IMR-90 (cell line): ENCODE results near the gene NEK4. TPM values are rescaled to one million over a fixed set of nuclear protein-coding genes. Genes with fewer than 3 reads are reported as not detected.

Source experiments
- ATAC-seq: fragments of 200-7000 bp; cut with Tn5 transposase; 2 replicates; pipeline ENCODE4 v1.9.1; 2020; ENCODE audit warnings: low read depth, mild to moderate bottlenecking, moderate library complexity
- BruUV-seq: library from RNA; stranded (reverse); fragments of 400-500 nt; replicated peaks from 2 replicates; lab custom pipeline; 2021; lab: Mats Ljungman, UMichigan
- CTCF ChIA-PET: fragments of 300-600 bp; formaldehyde crosslinking; extraction: SDS; loops from one replicate; lab custom pipeline; 2021; ENCODE audit warnings: antibody characterized with exemption; lab: Yijun Ruan, JAX
- POLR2A ChIA-PET: fragments of 300-600 bp; sonication (Branson Sonifier 250); formaldehyde crosslinking; loops from one replicate; lab custom pipeline; 2022; ENCODE audit warnings: antibody characterized with exemption; ENCODE audit not compliant: unreplicated experiment; lab: Charles Lee
- DNase-seq: peaks from one replicate; pipeline ENCODE4 v3.0.0; 2013
- H2AFZ ChIP-seq: replicated peaks from 2 replicates; pipeline ENCODE3; 2013; ENCODE audit warnings: low read length, mild to moderate bottlenecking; ENCODE audit not compliant: poor library complexity
- H2AK5ac ChIP-seq: 2 replicates; pipeline ENCODE4 v1.6.1; 2013; ENCODE audit warnings: low read depth, low read length, inconsistent platforms
- H2AK9ac ChIP-seq: replicated peaks from 2 replicates; pipeline ENCODE3; 2013; ENCODE audit warnings: mild to moderate bottlenecking, low read depth, low read length, moderate library complexity; ENCODE audit not compliant: poor library complexity
- H2BK120ac ChIP-seq: 2 replicates; pipeline ENCODE4 v1.6.1; 2013; ENCODE audit warnings: low read depth, low read length, inconsistent platforms
- H2BK15ac ChIP-seq: 3 replicates; pipeline ENCODE4 v1.6.1; 2013; ENCODE audit warnings: low read depth, low read length, inconsistent platforms
- H2BK20ac ChIP-seq: 2 replicates; pipeline ENCODE4 v1.6.1; 2013; ENCODE audit warnings: low read depth, mild to moderate bottlenecking, inconsistent platforms, low read length, moderate library complexity
- H2BK5ac ChIP-seq: 2 replicates; pipeline ENCODE4 v1.6.1; 2013; ENCODE audit warnings: mild to moderate bottlenecking, low read depth, low read length, inconsistent platforms; ENCODE audit not compliant: poor library complexity, severe bottlenecking
- H3K14ac ChIP-seq: replicated peaks from 2 replicates; pipeline ENCODE4 v1.6.1; 2013; ENCODE audit warnings: low read depth, low read length, inconsistent platforms
- H3K18ac ChIP-seq: 2 replicates; pipeline ENCODE4 v1.6.1; 2013; ENCODE audit warnings: low read depth, low read length, control low read depth
- H3K23ac ChIP-seq: 2 replicates; pipeline ENCODE4 v1.6.1; 2013; ENCODE audit warnings: low read depth, low read length, inconsistent platforms
- H3K27ac ChIP-seq: 2 replicates; pipeline ENCODE4 v1.5.1; 2013; ENCODE audit warnings: mild to moderate bottlenecking, control low read depth, low read length; ENCODE audit not compliant: insufficient read depth
- H3K27me3 ChIP-seq: 2 replicates; pipeline ENCODE4 v1.6.1; 2013; ENCODE audit warnings: low read length; ENCODE audit not compliant: control insufficient read depth, insufficient read depth
- H3K36me3 ChIP-seq: 2 replicates; pipeline ENCODE4 v1.6.1; 2013; ENCODE audit warnings: low read length, mixed read lengths; ENCODE audit not compliant: control insufficient read depth, insufficient read depth
- H3K4ac ChIP-seq: 2 replicates; pipeline ENCODE4 v1.6.1; 2013; ENCODE audit warnings: low read depth, low read length, inconsistent platforms
- H3K4me1 ChIP-seq: 2 replicates; pipeline ENCODE4 v1.6.1; 2013; ENCODE audit warnings: low read length, mixed read lengths; ENCODE audit not compliant: control insufficient read depth, insufficient read depth
- H3K4me2 ChIP-seq: 2 replicates; pipeline ENCODE4 v1.6.1; 2013; ENCODE audit warnings: low read depth, mild to moderate bottlenecking, control low read depth, low read length, moderate library complexity
- H3K4me3 ChIP-seq: 2 replicates; pipeline ENCODE4 v1.5.1; 2013; ENCODE audit warnings: low read depth, mild to moderate bottlenecking, control low read depth, low read length, moderate library complexity; ENCODE audit not compliant: insufficient read depth
- H3K56ac ChIP-seq: 2 replicates; pipeline ENCODE4 v1.6.1; 2013; ENCODE audit warnings: low read length, inconsistent platforms; ENCODE audit not compliant: insufficient read depth; ENCODE audit errors: extremely low read depth
- H3K79me1 ChIP-seq, 2 experiments: 2 replicates each; pipeline ENCODE4 v1.6.1; 2013; ENCODE audit warnings: low read length in 2 of 2, inconsistent platforms in 1 of 2, low read depth in 1 of 2
- H3K9ac ChIP-seq: 2 replicates; pipeline ENCODE4 v1.6.1; 2013; ENCODE audit warnings: low read depth, low read length, control low read depth
- H3K9me1 ChIP-seq: 2 replicates; pipeline ENCODE4 v1.6.1; 2013; ENCODE audit warnings: low read length, inconsistent platforms; ENCODE audit not compliant: insufficient read depth
- H3K9me3 ChIP-seq: 2 replicates; pipeline ENCODE4 v1.6.1; 2013; ENCODE audit warnings: low read length; ENCODE audit not compliant: control insufficient read depth, insufficient read depth
- H4K20me1 ChIP-seq: 2 replicates; pipeline ENCODE4 v1.6.1; 2013; ENCODE audit warnings: low read length, inconsistent platforms; ENCODE audit not compliant: insufficient read depth
- H4K5ac ChIP-seq: 2 replicates; pipeline ENCODE4 v1.6.1; 2013; ENCODE audit warnings: mild to moderate bottlenecking, low read depth, low read length, control low read depth
- H4K8ac ChIP-seq, 2 experiments: 2 replicates each; pipeline ENCODE4 v1.6.1; 2013; ENCODE audit warnings: low read depth in 2 of 2, low read length in 2 of 2, control low read depth in 1 of 2, inconsistent platforms in 1 of 2
- H4K91ac ChIP-seq: 2 replicates; pipeline ENCODE4 v1.6.1; 2013; ENCODE audit warnings: low read depth, low read length, inconsistent platforms; ENCODE audit not compliant: insufficient read depth
- BHLHE40 ChIP-seq: fragments of 150-350 bp; IDR thresholded peaks from 2 replicates; pipeline ENCODE4 v1.6.1; 2016; ENCODE audit warnings: mild to moderate bottlenecking, low read depth, low read length
- CHD1 ChIP-seq: IDR thresholded peaks from 2 replicates; pipeline ENCODE4 v1.6.1; 2012; ENCODE audit warnings: low read depth, low read length, improper control_type of control experiment
- MAFK ChIP-seq: IDR thresholded peaks from 2 replicates; pipeline ENCODE4 v1.6.1; 2012; ENCODE audit warnings: low read depth, low read length, improper control_type of control experiment
- POLR2A ChIP-seq: IDR thresholded peaks from 2 replicates; pipeline ENCODE4 v1.6.1; 2012; ENCODE audit warnings: mild to moderate bottlenecking, low read depth, low read length
- SMC3 ChIP-seq: fragments of 150-350 bp; IDR thresholded peaks from 2 replicates; pipeline ENCODE4 v1.6.1; 2016; ENCODE audit warnings: low read depth, mild to moderate bottlenecking, antibody characterized with exemption, low read length, moderate library complexity
- WGBS, 2 experiments: methylation state at CpG; one replicate each; pipeline versions ENCODE4 v1.1.5 to v1.1.7; 2013; ENCODE audit warnings: missing lambda C conversion rate in 2 of 2; ENCODE audit not compliant: insufficient read length in 1 of 2; ENCODE audit errors: extremely low coverage in 2 of 2; 5-methylcytosine and 5-hydroxymethylcytosine counted together
- dilution Hi-C: fragments of 300-500 bp; cut with HindIII; formaldehyde crosslinking; loops from one replicate; pipeline ENCODE4 v1.14.3; 2018; ENCODE audit warnings: low sequenced_read_pairs; ENCODE audit not compliant: unreplicated experiment
- in situ Hi-C: fragments of 300-500 bp; cut with MboI; formaldehyde crosslinking; loops from 3 replicates; pipeline ENCODE4 v1.14.3; 2019; ENCODE audit warnings: low sequenced_read_pairs, inconsistent platforms, mixed read lengths
- intact Hi-C: fragments of 100-400 bp; cut with micrococcal nuclease; formaldehyde crosslinking; loops from 2 replicates; pipeline ENCODE4 v1.10.0; 2022
- polyA plus RNA-seq, 3 experiments: library from polyadenylated mRNA; depleted of rRNA; stranded (reverse); fragments of >200 nt; gene quantifications; 2 replicates each; pipeline ENCODE4 v1.2.3, GENCODE V29; 2012; ENCODE audit warnings: low replicate concordance in 1 of 3
- total RNA-seq: library from RNA; depleted of rRNA; stranded (reverse); fragments of >200 nt; gene quantifications from 2 replicates; pipeline ENCODE4 v1.2.3, GENCODE V29; 2012

Gene NEK4
- total and polyA plus RNA-seq, 2 of the 4 experiments (the other 2 are of a cell fraction): 10.3 to 24.7 TPM

DNA sequence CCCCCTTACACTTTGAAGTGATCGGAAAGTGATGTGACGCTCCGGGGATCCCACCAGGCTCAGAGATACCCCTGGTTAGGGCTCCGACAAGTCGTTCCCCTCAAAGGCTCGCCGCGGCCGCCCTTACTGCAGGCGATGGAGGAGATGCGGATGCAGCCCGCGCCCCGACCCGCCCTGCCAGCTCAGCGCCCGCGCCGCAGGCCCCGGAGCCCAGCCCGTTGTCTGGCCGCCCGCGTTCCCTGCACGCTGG, 65.4 kb downstream of the NEK4 start:
- peak overlapping the region; percentile 95 for H3K4me3 ChIP-seq
- ATAC-seq (no peak), DNase-seq (no peak)
- H3K9me3 ChIP-seq: no peaks in the 10 kb centered on the region
- intact Hi-C loops: no loop called here
- ChIA-PET CTCF (no interaction called here), POLR2A (no interaction called here)
- dilution Hi-C loops: no loop called here
- TF ChIP-seq POLR2A (no peak), CHD1 (no peak; the same call in 1 of the 2 replicates), SMC3 (no peak), MAFK (no peak), BHLHE40 (0 out of 2 replicates have a peak, but pooled peaks have one; percentile 3)
- no peak overlapping the region for H2BK20ac ChIP-seq
- peak overlapping the region; percentile 90 for H2BK5ac ChIP-seq
- peak overlapping the region; percentile 91 for H3K27ac ChIP-seq
- H3K56ac ChIP-seq: peak overlapping the region; percentile 89; the same call in 1 of the 2 replicates
- H4K91ac ChIP-seq: peak overlapping the region; percentile 96
- H4K8ac ChIP-seq: peak overlapping the region; percentile 87 to 92
- H2BK15ac ChIP-seq: peak overlapping the region; percentile 59; the same call in 1 of the 3 replicates
- peak overlapping the region; percentile 88 for H3K14ac ChIP-seq
- peak overlapping the region; percentile 80 for H3K9ac ChIP-seq
- in situ Hi-C loops: no loop called here
- peaks cover 5% of the 10 kb centered on the region; the same call in 1 of the 2 replicates for H3K9me1 ChIP-seq
- H3K4me1 ChIP-seq: peaks cover 5% of the 10 kb centered on the region
- BruUV-seq: no TSS peak
- WGBS, 2 experiments: 1% methylated on average over 22 of the region's 25 CpGs; no CpG with 5 or more reads in 1 of the 2 experiments
- peak overlapping the region; percentile 87 for H3K23ac ChIP-seq
- H2BK120ac ChIP-seq: peak overlapping the region; percentile 51; the same call in 1 of the 2 replicates
- H3K27me3 ChIP-seq: no peaks in the 10 kb centered on the region
- H3K79me1 ChIP-seq: peaks cover 22 to 61% of the 10 kb centered on the region in 2 experiments
- H3K4ac ChIP-seq: peak overlapping the region; percentile 97
- H2AK9ac ChIP-seq: peak overlapping the region; percentile 100
- peak overlapping the region; percentile 100 for H2AFZ ChIP-seq
- peaks cover 12% of the 10 kb centered on the region; the same call in 1 of the 2 replicates for H4K20me1 ChIP-seq
- H2AK5ac ChIP-seq: peak overlapping the region; percentile 83; the same call in 1 of the 2 replicates
- peak overlapping the region; percentile 99 for H3K4me2 ChIP-seq
- H3K36me3 ChIP-seq: peaks cover 4% of the 10 kb centered on the region
- peak overlapping the region; percentile 26 for H3K18ac ChIP-seq
- peak overlapping the region; percentile 47 for H4K5ac ChIP-seq
